HG03135 (cell line): ENCODE data around the gene C16orf87.

Source experiments
- ATAC-seq: cut with Tn5 transposase; IDR thresholded peaks from one replicate; pipeline ENCODE4 v1.9.1; 2021; ENCODE audit warnings: mild to moderate bottlenecking, moderate library complexity; ENCODE audit not compliant: unreplicated experiment

C16orf87 gene

GRCh38 chr16:46843898-46844642 lies 13.1 kb upstream of the C16orf87 start:
- no peak for ATAC-seq

GRCh38 chr16:46842192-46842895 lies 11.4 kb upstream of the C16orf87 start:
- ATAC-seq: no peak

- ATAC-seq: no peak
Measured at GRCh38 chr16:46839986-46840443, 9.0 kb upstream of the C16orf87 start.

- no peak for ATAC-seq
Measured at GRCh38 chr16:46836534-46837530, 5.9 kb upstream of the C16orf87 start.

- ATAC-seq: no peak
Measured at GRCh38 chr16:46833460-46833800, 2.5 kb upstream of the C16orf87 start.

GRCh38 chr16:46832757-46833459 lies 1.9 kb upstream of the C16orf87 start:
- ATAC-seq: no peak

GRCh38 chr16:46830417-46830901 lies 521 bp downstream of the C16orf87 start:
- peak; percentile 20 for ATAC-seq

- no peak for ATAC-seq
Measured at GRCh38 chr16:46828943-46829342, 2.0 kb downstream of the C16orf87 start.

- no peak for ATAC-seq
Measured at GRCh38 chr16:46828292-46828691, 2.7 kb downstream of the C16orf87 start.

GRCh38 chr16:46826631-46827030 lies 4.3 kb downstream of the C16orf87 start:
- ATAC-seq: no peak

GRCh38 chr16:46822270-46822669 lies 8.7 kb downstream of the C16orf87 start:
- no peak for ATAC-seq

- ATAC-seq: no peak
Measured at GRCh38 chr16:46817961-46818360, 13.0 kb downstream of the C16orf87 start.

GRCh38 chr16:46814790-46815189 lies 16.2 kb downstream of the C16orf87 start:
- no peak for ATAC-seq

- no peak for ATAC-seq
Measured at GRCh38 chr16:46813611-46814010, 17.4 kb downstream of the C16orf87 start.

GRCh38 chr16:46812781-46813540 lies 18.0 kb downstream of the C16orf87 start:
- ATAC-seq: no peak

GRCh38 chr16:46811682-46812081 lies 19.3 kb downstream of the C16orf87 start:
- no peak for ATAC-seq

- no peak for ATAC-seq
Measured at GRCh38 chr16:46808997-46809396, 22.0 kb downstream of the C16orf87 start.

- ATAC-seq: no peak
Measured at GRCh38 chr16:46807336-46807735, 23.6 kb downstream of the C16orf87 start.

GRCh38 chr16:46803373-46803772 lies 27.6 kb downstream of the C16orf87 start:
- no peak for ATAC-seq
